Psoas muscle (tissue), 8 donors: ENCODE data around the gene CRADD. TPM values are rescaled to one million over a fixed set of nuclear protein-coding genes. Genes with fewer than 3 reads are reported as not detected.
A peak's percentile ranks its signal among the peaks of the same experiment; 100 is the strongest.

Experiments
- ATAC-seq, 4 donors: fragments of 200-7000 bp; cut with Tn5 transposase; one replicate each; pipeline ENCODE4 v1.9.1; 2020; ENCODE audit warnings: moderate library complexity in 3 of 4, mild to moderate bottlenecking in 2 of 4
- DNase-seq, 2 donors: peaks; one replicate each; pipeline ENCODE4 v3.0.0-alpha.2; 2020
- H3K27ac ChIP-seq: fragments of 200-600 bp; one replicate; pipeline ENCODE4 v1.8.0; 2022
- H3K27me3 ChIP-seq, 3 donors: fragments of 200-600 bp in 1 of 3; one replicate each; pipeline versions ENCODE4 v1.6.1 to v1.8.0; 2013 to 2022; ENCODE audit warnings: low read length in 2 of 3, mild to moderate bottlenecking in 2 of 3, moderate library complexity in 1 of 3; ENCODE audit not compliant: insufficient read depth in 3 of 3
- H3K36me3 ChIP-seq, 2 donors: fragments of 200-600 bp in 1 of 2; one replicate each; pipeline versions ENCODE4 v1.6.1 to v1.8.0; 2013 to 2022; ENCODE audit warnings: low read depth in 1 of 2, mild to moderate bottlenecking in 1 of 2, moderate library complexity in 1 of 2; ENCODE audit not compliant: insufficient read depth in 1 of 2
- H3K4me1 ChIP-seq: fragments of 200-600 bp; one replicate; pipeline ENCODE4 v1.8.0; 2022
- H3K4me3 ChIP-seq: fragments of 200-600 bp; one replicate; pipeline ENCODE4 v1.8.0; 2022; ENCODE audit warnings: mild to moderate bottlenecking
- H3K9me3 ChIP-seq: fragments of 200-600 bp; one replicate; pipeline ENCODE4 v1.8.0; 2022
- WGBS, 3 donors: extraction: QIAGEN DNeasy Blood & Tissue Kit; methylation state at CpG; one replicate each; pipeline versions ENCODE4 v1.1.6 to v1.1.7; 2013; 5-methylcytosine and 5-hydroxymethylcytosine counted together
- intact Hi-C, 2 donors: fragments of 100-400 bp; cut with DNase I; formaldehyde crosslinking; loops; one replicate each; pipeline versions ENCODE4 v1.11.0 to v1.14.2; 2022
- polyA plus RNA-seq, 3 donors: library from polyadenylated mRNA; stranded (reverse); fragments of 200-250 nt; gene quantifications; one replicate each; pipeline ENCODE4 v1.2.3, GENCODE V29; 2013
- total RNA-seq, 4 donors: library from RNA; stranded (reverse); fragmentation: NEBNext Ultra II Directional in 2 of 4; extraction: Animal tissue kit (Norgen Biotek cat#: 25700) in 2 of 4; gene quantifications; one replicate each; pipeline versions ENCODE4 v1.2.1 to v1.2.4, GENCODE V29; 2021 to 2023
- TF ChIP-seq, protein P1 (sequence below): fragments of 200-600 bp; IDR thresholded peaks from one replicate; pipeline ENCODE4 v1.8.0; 2022; ENCODE audit warnings: antibody characterized with exemption
- donor health status: healthy with polysubstance abuse.
- donor health status: DM: no; HTN: no; CAD: no; lungs with moderate emphysema.
- donor health status: Bipolar disorder and iron deficiency.
- donor health status: healthy.
- donor health status: DM: yes; HTN: yes; CAD: no.
- donor health status: DM: no; HTN: no; CAD: no.
- donor health status: DM: no; HTN: no; CAD: no.
- donor health status: DM: yes; HTN: yes; CAD: no.

CRADD gene
- total and polyA plus RNA-seq, 7 donors: 11.0 to 21.1 (median 12.7) TPM

- H3K4me1 ChIP-seq: peaks cover 23% of the 10 kb centered on the region
- DNase-seq (peak; percentile 35 to 73), ATAC-seq (peak; percentile 89 to 92 (median 90))
- no peaks in the 10 kb centered on the region for H3K9me3 ChIP-seq
- 16 to 29% (median 17%) methylated on average over 3 of the region's 3 CpGs for WGBS, 3 donors
- TF ChIP-seq, protein P1, sequence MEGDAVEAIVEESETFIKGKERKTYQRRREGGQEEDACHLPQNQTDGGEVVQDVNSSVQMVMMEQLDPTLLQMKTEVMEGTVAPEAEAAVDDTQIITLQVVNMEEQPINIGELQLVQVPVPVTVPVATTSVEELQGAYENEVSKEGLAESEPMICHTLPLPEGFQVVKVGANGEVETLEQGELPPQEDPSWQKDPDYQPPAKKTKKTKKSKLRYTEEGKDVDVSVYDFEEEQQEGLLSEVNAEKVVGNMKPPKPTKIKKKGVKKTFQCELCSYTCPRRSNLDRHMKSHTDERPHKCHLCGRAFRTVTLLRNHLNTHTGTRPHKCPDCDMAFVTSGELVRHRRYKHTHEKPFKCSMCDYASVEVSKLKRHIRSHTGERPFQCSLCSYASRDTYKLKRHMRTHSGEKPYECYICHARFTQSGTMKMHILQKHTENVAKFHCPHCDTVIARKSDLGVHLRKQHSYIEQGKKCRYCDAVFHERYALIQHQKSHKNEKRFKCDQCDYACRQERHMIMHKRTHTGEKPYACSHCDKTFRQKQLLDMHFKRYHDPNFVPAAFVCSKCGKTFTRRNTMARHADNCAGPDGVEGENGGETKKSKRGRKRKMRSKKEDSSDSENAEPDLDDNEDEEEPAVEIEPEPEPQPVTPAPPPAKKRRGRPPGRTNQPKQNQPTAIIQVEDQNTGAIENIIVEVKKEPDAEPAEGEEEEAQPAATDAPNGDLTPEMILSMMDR: no peak
- intact Hi-C loops: loop anchor here (5.0 kb wide), 2 partner anchors 45 to 50 kb away; partner anchors contain the start of gene CRADD (in 1 of the 2)
- H3K4me3 ChIP-seq: peak overlapping the region; percentile 11
- H3K36me3 ChIP-seq: no peaks in the 10 kb centered on the region
- H3K27ac ChIP-seq: peak overlapping the region; percentile 76
- H3K27me3 ChIP-seq: no peaks in the 10 kb centered on the region
Observed at GRCh38 chr12:93727195-93727811, 50.1 kb downstream of the CRADD start.

DNA sequence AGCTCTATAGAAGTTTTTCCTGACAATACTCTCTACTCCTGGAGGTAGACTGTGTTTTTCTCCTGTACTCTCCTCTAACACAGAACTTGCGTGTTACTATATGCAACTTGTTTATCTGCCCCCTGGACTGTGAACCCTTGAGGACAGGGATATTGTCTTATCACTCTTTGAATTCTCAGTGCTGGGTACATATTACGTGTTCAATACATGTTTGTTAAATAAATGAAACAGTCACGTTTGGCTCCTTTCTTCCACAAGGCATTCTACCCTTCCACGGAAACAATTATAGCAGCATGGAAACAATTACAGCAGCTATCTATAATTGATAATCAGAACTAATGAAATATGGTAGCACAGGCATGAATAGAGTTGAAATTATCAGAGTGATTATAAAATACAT is 50.7 kb downstream of the CRADD start:
- whole genome bisulfite sequencing, 3 donors: 64 to 87% (median 65%) methylated on average over 4 of the region's 4 CpGs
- intact Hi-C loops: loop anchor here (5.0 kb wide), 2 partner anchors 46 to 51 kb away; partner anchors contain the start of gene CRADD (in 1 of the 2)
- H3K27ac ChIP-seq: peak overlapping the region; percentile 76

GRCh38 chr12:93729934-93730333 is 52.8 kb downstream of the CRADD start:
- Histone ChIP-seq H3K27ac (no peak overlapping the region), H3K9me3 (no peaks in the 10 kb centered on the region), H3K27me3 (no peaks in the 10 kb centered on the region), H3K4me3 (no peak overlapping the region), H3K4me1 (peaks cover 23% of the 10 kb centered on the region), H3K36me3 (no peaks in the 10 kb centered on the region)
- WGBS, 3 donors: 84 to 93% (median 86%) methylated on average over 3 of the region's 3 CpGs
- DNase-seq (no peak), ATAC-seq (peak in 1 of 4 donors; percentile 51)
- intact Hi-C loops: loop anchor here (5.0 kb wide), 2 partner anchors 48 to 53 kb away; partner anchors contain the start of gene CRADD (in 1 of the 2)
- TF ChIP-seq, protein P1: no peak

More for the DNA sequence above, 50.7 kb downstream of the CRADD start:
- H3K9me3 ChIP-seq: no peaks in the 10 kb centered on the region
- TF ChIP-seq, protein P1: no peak
- H3K4me3 ChIP-seq: peak overlapping the region; percentile 9
- DNase-seq (no peak), ATAC-seq (peak in 2 of 4 donors; percentile 2 to 24)
- H3K4me1 ChIP-seq: peaks cover 23% of the 10 kb centered on the region
- no peaks in the 10 kb centered on the region for H3K27me3 ChIP-seq
- no peaks in the 10 kb centered on the region for H3K36me3 ChIP-seq

GRCh38 chr12:93733358-93733757 is 56.2 kb downstream of the CRADD start:
- Histone ChIP-seq H3K4me1 (peaks cover 12% of the 10 kb centered on the region), H3K27me3 (no peaks in the 10 kb centered on the region), H3K4me3 (no peak overlapping the region), H3K9me3 (no peaks in the 10 kb centered on the region), H3K36me3 (no peaks in the 10 kb centered on the region), H3K27ac (no peak overlapping the region)
- peak in 3 of 4 donors; percentile 41 to 72 (median 71) for ATAC-seq
- intact Hi-C loops: no loop called here
- DNase-seq: no peak
- WGBS, 3 donors: 64 to 70% (median 66%) methylated on average over 3 of the region's 3 CpGs
- TF ChIP-seq, protein P1: no peak
